Karpas-422 (cell line): ENCODE measurements around the gene KIF6. TPM values are rescaled to one million over a fixed set of nuclear protein-coding genes. Genes with fewer than 3 reads are reported as not detected.

Experiments used
- DNase-seq: peaks from one replicate; pipeline ENCODE4 v3.0.0-alpha.2; 2015
- H2AFZ ChIP-seq: fragments of 200-600 bp; sonication (generic); 2 replicates; pipeline ENCODE4 v1.6.1; 2014; ENCODE audit warnings: antibody characterized with exemption, low read length, mixed read lengths
- H3K27ac ChIP-seq: fragments of 200-600 bp; sonication (generic); 2 replicates; pipeline ENCODE4 v1.5.1; 2014; ENCODE audit warnings: mild to moderate bottlenecking, low read length, moderate library complexity
- H3K27me3 ChIP-seq: fragments of 200-600 bp; sonication (generic); 2 replicates; pipeline ENCODE4 v1.6.1; 2014; ENCODE audit warnings: low read length, mixed read lengths
- H3K36me3 ChIP-seq: fragments of 200-600 bp; sonication (generic); 2 replicates; pipeline ENCODE4 v1.6.1; 2014; ENCODE audit warnings: low read length, mixed read lengths; ENCODE audit not compliant: insufficient read depth
- H3K4me1 ChIP-seq: fragments of 200-600 bp; sonication (generic); 2 replicates; pipeline ENCODE4 v1.6.1; 2014; ENCODE audit warnings: mild to moderate bottlenecking, low read length, mixed read lengths
- H3K4me2 ChIP-seq: fragments of 200-600 bp; sonication (generic); 2 replicates; pipeline ENCODE4 v1.6.1; 2014; ENCODE audit warnings: low read length, low read depth, mild to moderate bottlenecking; ENCODE audit not compliant: poor library complexity, severe bottlenecking
- H3K4me3 ChIP-seq: fragments of 200-600 bp; sonication (generic); 2 replicates; pipeline ENCODE4 v1.5.1; 2014; ENCODE audit warnings: mild to moderate bottlenecking, antibody characterized with exemption, low read length, mixed read lengths
- H3K79me2 ChIP-seq: fragments of 200-600 bp; sonication (generic); 2 replicates; pipeline ENCODE4 v1.6.1; 2014; ENCODE audit warnings: mild to moderate bottlenecking, low read length, mixed read lengths
- H3K9ac ChIP-seq: fragments of 200-600 bp; sonication (generic); 2 replicates; pipeline ENCODE4 v1.6.0; 2014; ENCODE audit warnings: low read length
- H3K9me2 ChIP-seq: fragments of 200-600 bp; sonication (generic), shearing (Covaris generic); replicated peaks from 2 replicates; pipeline ENCODE4 v1.6.0; 2014; ENCODE audit warnings: mild to moderate bottlenecking, low read length, moderate library complexity; ENCODE audit not compliant: insufficient read depth
- H3K9me3 ChIP-seq: fragments of 300-700, 200-600 bp; sonication (generic); 2 replicates; pipeline ENCODE4 v1.6.1; 2014; ENCODE audit warnings: low read length, mixed read lengths
- H4K20me1 ChIP-seq: fragments of 200-600 bp; sonication (generic); 2 replicates; pipeline ENCODE4 v1.6.1; 2014; ENCODE audit warnings: mild to moderate bottlenecking, antibody characterized with exemption, low read length, low read depth; ENCODE audit not compliant: insufficient read depth
- total RNA-seq: library from RNA; depleted of rRNA; stranded (reverse); fragments of >200 nt; shearing (Covaris generic); gene quantifications from 2 replicates; pipeline ENCODE4 v1.2.3, GENCODE V29; 2014; ENCODE audit warnings: low replicate concordance

The KIF6 gene
- total RNA-seq, 1 experiment from 2014 or later, result not detected

- H3K27ac ChIP-seq, result no peak overlapping the region
- no peaks in the 10 kb centered on the region for H3K79me2 ChIP-seq
- DNase-seq, result no peak
- no peaks in the 10 kb centered on the region for H3K4me1 ChIP-seq
- H3K4me3 ChIP-seq, result no peak overlapping the region
- H3K27me3 ChIP-seq, result no peaks in the 10 kb centered on the region
- no peaks in the 10 kb centered on the region for H3K9me3 ChIP-seq
- H3K9ac ChIP-seq, result no peak overlapping the region
- no peaks in the 10 kb centered on the region for H3K9me2 ChIP-seq
- no peaks in the 10 kb centered on the region for H4K20me1 ChIP-seq
- H3K4me2 ChIP-seq, result no peak overlapping the region
- H2AFZ ChIP-seq, result no peak overlapping the region
- H3K36me3 ChIP-seq, result no peaks in the 10 kb centered on the region
Observed at GRCh38 chr6:39614393-39614950, 110.7 kb downstream of the KIF6 start.

DNA sequence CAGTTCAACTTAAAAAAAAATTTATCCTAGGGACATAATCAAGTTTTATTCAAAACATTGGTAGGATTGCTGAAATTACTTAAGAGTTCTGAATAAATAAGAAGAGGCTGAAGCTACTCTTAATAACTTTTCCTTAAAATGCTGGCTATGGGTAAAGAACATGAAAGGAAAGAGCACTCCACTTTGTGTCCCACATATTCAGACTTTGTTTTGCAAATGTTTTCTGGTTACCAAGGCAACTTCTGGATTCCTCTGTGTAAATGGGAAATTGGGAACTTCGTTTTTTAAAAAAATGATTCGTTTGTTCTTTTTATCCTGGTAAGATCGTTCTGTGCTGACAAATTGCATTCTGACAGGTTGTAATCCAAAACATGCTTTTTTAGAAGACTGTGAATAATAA lies 115.0 kb downstream of the KIF6 start:
- no peak for DNase-seq
- Histone ChIP-seq H3K9ac (no peak overlapping the region), H3K9me3 (no peaks in the 10 kb centered on the region), H3K4me2 (no peak overlapping the region), H3K27ac (no peak overlapping the region), H3K79me2 (no peaks in the 10 kb centered on the region), H3K27me3 (no peaks in the 10 kb centered on the region), H2AFZ (no peak overlapping the region), H4K20me1 (no peaks in the 10 kb centered on the region), H3K4me3 (no peak overlapping the region), H3K36me3 (no peaks in the 10 kb centered on the region), H3K9me2 (no peaks in the 10 kb centered on the region), H3K4me1 (no peaks in the 10 kb centered on the region)

- H3K79me2 ChIP-seq, result no peaks in the 10 kb centered on the region
- H4K20me1 ChIP-seq, result no peaks in the 10 kb centered on the region
- no peak for DNase-seq
- H3K36me3 ChIP-seq, result no peaks in the 10 kb centered on the region
- H3K9me2 ChIP-seq, result no peaks in the 10 kb centered on the region
- H3K27ac ChIP-seq, result no peak overlapping the region
- no peaks in the 10 kb centered on the region for H3K9me3 ChIP-seq
- H3K4me3 ChIP-seq, result no peak overlapping the region
- H3K9ac ChIP-seq, result no peak overlapping the region
- H3K4me1 ChIP-seq, result no peaks in the 10 kb centered on the region
- H2AFZ ChIP-seq, result no peak overlapping the region
- H3K4me2 ChIP-seq, result no peak overlapping the region
- no peaks in the 10 kb centered on the region for H3K27me3 ChIP-seq
Observed at GRCh38 chr6:39608652-39609345, 116.4 kb downstream of the KIF6 start.

- H3K9ac ChIP-seq, result no peak overlapping the region
- no peak for DNase-seq
- no peak overlapping the region for H2AFZ ChIP-seq
- H3K27ac ChIP-seq, result no peak overlapping the region
- H3K27me3 ChIP-seq, result no peaks in the 10 kb centered on the region
- no peaks in the 10 kb centered on the region for H3K9me3 ChIP-seq
- no peaks in the 10 kb centered on the region for H3K36me3 ChIP-seq
- no peaks in the 10 kb centered on the region for H3K9me2 ChIP-seq
- no peaks in the 10 kb centered on the region for H3K79me2 ChIP-seq
- no peaks in the 10 kb centered on the region for H4K20me1 ChIP-seq
- no peak overlapping the region for H3K4me3 ChIP-seq
- no peak overlapping the region for H3K4me2 ChIP-seq
- H3K4me1 ChIP-seq, result no peaks in the 10 kb centered on the region
Observed at GRCh38 chr6:39602601-39603519, 122.3 kb downstream of the KIF6 start.

GRCh38 chr6:39599973-39600372 lies 125.2 kb downstream of the KIF6 start:
- Histone ChIP-seq H3K4me2 (no peak overlapping the region), H3K9me2 (no peaks in the 10 kb centered on the region), H3K9ac (no peak overlapping the region), H3K27me3 (no peaks in the 10 kb centered on the region), H3K4me1 (no peaks in the 10 kb centered on the region), H2AFZ (no peak overlapping the region), H3K4me3 (no peak overlapping the region), H3K9me3 (no peaks in the 10 kb centered on the region), H4K20me1 (no peaks in the 10 kb centered on the region), H3K27ac (no peak overlapping the region), H3K79me2 (no peaks in the 10 kb centered on the region), H3K36me3 (no peaks in the 10 kb centered on the region)
- no peak for DNase-seq

DNA sequence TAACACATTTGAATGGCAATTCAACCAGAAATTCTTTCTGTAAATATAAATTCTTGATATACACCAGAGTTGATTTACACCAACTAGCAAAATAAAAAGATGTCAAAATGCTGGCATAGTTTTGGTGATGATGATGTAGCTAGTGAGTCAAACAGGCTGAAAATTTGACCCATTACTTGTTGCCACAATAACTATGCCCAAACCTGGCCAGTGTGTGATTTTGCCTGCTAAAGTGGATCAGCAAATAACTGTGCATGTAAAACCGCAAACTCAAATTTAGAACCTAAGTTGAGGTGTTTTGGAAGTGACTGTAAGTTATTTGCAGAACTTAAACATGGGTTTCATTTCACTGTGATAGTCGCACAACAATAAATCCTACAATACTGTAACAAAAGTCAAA lies 125.9 kb downstream of the KIF6 start:
- no peak for DNase-seq

DNA sequence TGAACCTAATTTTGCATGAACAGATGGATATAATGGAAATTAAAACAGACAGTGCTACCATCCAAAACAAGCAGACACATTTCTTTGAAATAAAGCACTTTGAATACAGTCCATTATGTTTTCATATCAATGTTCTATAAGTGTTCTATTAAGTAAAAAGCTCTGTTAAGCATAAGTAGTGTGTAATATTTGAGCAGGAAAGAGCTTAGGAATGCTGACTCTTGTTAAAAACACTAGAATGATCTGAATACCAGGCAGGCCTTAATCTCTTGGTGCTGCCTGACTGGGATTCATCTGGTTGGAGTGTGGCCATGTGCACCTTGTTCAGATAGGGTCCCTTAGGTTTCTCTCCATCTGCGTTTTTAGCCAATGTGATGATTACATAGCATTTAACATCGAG lies 130.9 kb downstream of the KIF6 start:
- H3K4me1 ChIP-seq, result no peaks in the 10 kb centered on the region
- no peak overlapping the region for H3K27ac ChIP-seq
- no peak overlapping the region for H3K4me2 ChIP-seq
- H3K79me2 ChIP-seq, result no peaks in the 10 kb centered on the region
- no peak overlapping the region for H3K4me3 ChIP-seq
- no peak for DNase-seq
- H3K9me2 ChIP-seq, result 0 out of 2 replicates have a peak, but pooled peaks cover 4% of the 10 kb centered on the region
- H3K9me3 ChIP-seq, result no peaks in the 10 kb centered on the region
- H3K36me3 ChIP-seq, result no peaks in the 10 kb centered on the region
- no peak overlapping the region for H3K9ac ChIP-seq
- no peaks in the 10 kb centered on the region for H4K20me1 ChIP-seq
- no peaks in the 10 kb centered on the region for H3K27me3 ChIP-seq
- H2AFZ ChIP-seq, result no peak overlapping the region

More for the DNA sequence above, 125.9 kb downstream of the KIF6 start:
- Histone ChIP-seq H3K9ac (no peak overlapping the region), H4K20me1 (no peaks in the 10 kb centered on the region), H3K27me3 (no peaks in the 10 kb centered on the region), H3K9me3 (no peaks in the 10 kb centered on the region), H3K4me1 (no peaks in the 10 kb centered on the region), H3K36me3 (no peaks in the 10 kb centered on the region), H3K79me2 (no peaks in the 10 kb centered on the region), H3K27ac (no peak overlapping the region), H3K4me3 (no peak overlapping the region), H3K4me2 (no peak overlapping the region), H3K9me2 (no peaks in the 10 kb centered on the region), H2AFZ (no peak overlapping the region)

DNA sequence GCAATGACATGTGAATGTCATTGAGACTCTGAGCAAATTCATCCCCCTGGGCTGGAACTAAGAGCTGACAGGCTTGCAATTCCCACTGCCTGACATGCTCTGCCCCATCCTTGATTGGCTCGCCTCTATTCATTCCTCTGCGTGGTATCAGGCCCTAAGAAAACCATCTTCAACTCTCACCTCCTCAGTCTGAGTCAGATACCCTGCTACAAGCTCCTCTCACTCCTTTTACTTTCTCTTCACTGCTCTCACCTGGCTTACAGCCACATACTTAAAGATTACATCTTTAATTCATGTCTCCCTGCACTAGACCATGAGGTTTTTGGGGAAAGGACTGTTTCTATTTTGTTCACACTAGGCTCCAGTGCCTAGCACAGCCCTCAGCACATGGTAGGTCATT lies 131.6 kb downstream of the KIF6 start:
- no peaks in the 10 kb centered on the region for H3K27me3 ChIP-seq
- H2AFZ ChIP-seq, result no peak overlapping the region
- H3K9me2 ChIP-seq, result 0 out of 2 replicates have a peak, but pooled peaks cover 4% of the 10 kb centered on the region
- H3K36me3 ChIP-seq, result no peaks in the 10 kb centered on the region
- H3K27ac ChIP-seq, result no peak overlapping the region
- H3K4me1 ChIP-seq, result no peaks in the 10 kb centered on the region
- no peaks in the 10 kb centered on the region for H3K9me3 ChIP-seq
- no peak overlapping the region for H3K4me3 ChIP-seq
- DNase-seq, result no peak
- H3K4me2 ChIP-seq, result no peak overlapping the region
- no peaks in the 10 kb centered on the region for H3K79me2 ChIP-seq
- no peaks in the 10 kb centered on the region for H4K20me1 ChIP-seq
- no peak overlapping the region for H3K9ac ChIP-seq
